ENCODE data around the gene UBTF.

GRCh38 chr17:44219616-44220212 lies at the start of gene UBTF:
- TF ChIP-seq CTCF (IDR thresholded peaks at IDR 0.05) (no peak), POLR2A (IDR thresholded peaks at IDR 0.05) (no peak)

All from vagina (tissue), 2 donors.